ENCODE data around the gene RBMS1.

RBMS1 gene

DNA sequence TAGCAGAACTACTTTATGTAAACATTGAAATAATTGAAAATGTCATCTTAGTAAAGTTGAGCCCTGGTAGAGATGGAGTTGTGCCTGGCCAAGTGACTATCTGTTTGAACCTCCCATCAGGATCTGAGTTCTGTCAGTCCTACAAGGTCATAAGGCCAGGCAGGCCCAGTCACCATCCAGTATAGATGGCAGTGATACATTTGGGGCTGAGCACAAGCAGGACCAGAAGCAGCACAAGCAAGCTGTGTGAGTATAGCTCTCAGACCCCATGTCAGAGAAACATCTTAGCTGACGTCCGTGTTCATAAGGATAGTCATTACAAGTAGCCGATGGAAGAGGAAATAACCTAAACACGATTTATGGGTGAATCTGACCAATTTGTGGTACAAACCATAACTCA is 44.5 kb upstream of the RBMS1 start:
- no peak overlapping the region for H3K4me3 ChIP-seq (ENCODE audit: low read length)
- no peaks in the 10 kb centered on the region for H4K20me1 ChIP-seq (ENCODE audit: control insufficient read depth, insufficient read depth, low read depth, low read length)
- TF ChIP-seq EZH2phosphoT487 (IDR thresholded peaks at IDR 0.05; ENCODE audit: borderline replicate concordance, low read length): no peak
- TF ChIP-seq, protein P1, sequence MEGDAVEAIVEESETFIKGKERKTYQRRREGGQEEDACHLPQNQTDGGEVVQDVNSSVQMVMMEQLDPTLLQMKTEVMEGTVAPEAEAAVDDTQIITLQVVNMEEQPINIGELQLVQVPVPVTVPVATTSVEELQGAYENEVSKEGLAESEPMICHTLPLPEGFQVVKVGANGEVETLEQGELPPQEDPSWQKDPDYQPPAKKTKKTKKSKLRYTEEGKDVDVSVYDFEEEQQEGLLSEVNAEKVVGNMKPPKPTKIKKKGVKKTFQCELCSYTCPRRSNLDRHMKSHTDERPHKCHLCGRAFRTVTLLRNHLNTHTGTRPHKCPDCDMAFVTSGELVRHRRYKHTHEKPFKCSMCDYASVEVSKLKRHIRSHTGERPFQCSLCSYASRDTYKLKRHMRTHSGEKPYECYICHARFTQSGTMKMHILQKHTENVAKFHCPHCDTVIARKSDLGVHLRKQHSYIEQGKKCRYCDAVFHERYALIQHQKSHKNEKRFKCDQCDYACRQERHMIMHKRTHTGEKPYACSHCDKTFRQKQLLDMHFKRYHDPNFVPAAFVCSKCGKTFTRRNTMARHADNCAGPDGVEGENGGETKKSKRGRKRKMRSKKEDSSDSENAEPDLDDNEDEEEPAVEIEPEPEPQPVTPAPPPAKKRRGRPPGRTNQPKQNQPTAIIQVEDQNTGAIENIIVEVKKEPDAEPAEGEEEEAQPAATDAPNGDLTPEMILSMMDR (IDR thresholded peaks at IDR 0.05; ENCODE audit: low read depth, low read length, poor library complexity, severe bottlenecking): no peak
- no peaks in the 10 kb centered on the region for H3K9me2 ChIP-seq (replicated peaks; ENCODE audit: control insufficient read depth, low read length)
- no peaks in the 10 kb centered on the region for H3K4me1 ChIP-seq (ENCODE audit: control insufficient read depth, low read length)
- no peak overlapping the region for H3K4me2 ChIP-seq (ENCODE audit: low read length)
- no peak overlapping the region for H3K27ac ChIP-seq (ENCODE audit: low read depth, low read length)
- no peaks in the 10 kb centered on the region for H3F3A ChIP-seq (ENCODE audit: control insufficient read depth, insufficient read depth)
- H3K27me3 ChIP-seq (ENCODE audit: control insufficient read depth, low read length): no peaks in the 10 kb centered on the region
- no peaks in the 10 kb centered on the region for H3K79me2 ChIP-seq (ENCODE audit: control insufficient read depth, low read length)
- H3K36me3 ChIP-seq (ENCODE audit: control insufficient read depth, low read length): no peaks in the 10 kb centered on the region
- H3K9me3 ChIP-seq (ENCODE audit: control insufficient read depth, insufficient read depth, low read length): no peaks in the 10 kb centered on the region

DNA sequence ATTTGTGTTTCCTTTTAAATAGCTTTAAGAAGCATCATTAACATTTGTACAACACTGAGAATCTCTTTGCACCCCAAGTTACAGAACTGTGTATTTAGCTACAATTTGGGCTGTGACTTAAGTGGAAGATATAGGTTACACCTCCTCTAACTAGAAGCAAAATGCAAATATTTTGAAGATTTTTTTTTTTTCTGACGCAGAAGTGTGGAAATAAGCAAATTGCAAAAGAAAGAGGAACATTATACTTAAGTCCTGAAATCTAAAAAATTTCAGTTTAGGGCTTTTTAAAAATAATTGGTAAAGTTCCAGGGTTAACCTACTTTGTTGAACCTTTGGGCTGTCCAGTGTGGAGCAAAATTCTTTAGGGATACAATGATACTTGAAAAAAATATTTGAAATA is 41.4 kb upstream of the RBMS1 start:
- H4K20me1 ChIP-seq (ENCODE audit: control insufficient read depth, insufficient read depth, low read depth, low read length): no peaks in the 10 kb centered on the region
- no peak overlapping the region for H3K4me2 ChIP-seq (ENCODE audit: low read length)
- TF ChIP-seq, protein P1 (IDR thresholded peaks at IDR 0.05; ENCODE audit: low read depth, low read length, poor library complexity, severe bottlenecking): no peak
- no peak for TF ChIP-seq EZH2phosphoT487 (IDR thresholded peaks at IDR 0.05; ENCODE audit: borderline replicate concordance, low read length)

DNA sequence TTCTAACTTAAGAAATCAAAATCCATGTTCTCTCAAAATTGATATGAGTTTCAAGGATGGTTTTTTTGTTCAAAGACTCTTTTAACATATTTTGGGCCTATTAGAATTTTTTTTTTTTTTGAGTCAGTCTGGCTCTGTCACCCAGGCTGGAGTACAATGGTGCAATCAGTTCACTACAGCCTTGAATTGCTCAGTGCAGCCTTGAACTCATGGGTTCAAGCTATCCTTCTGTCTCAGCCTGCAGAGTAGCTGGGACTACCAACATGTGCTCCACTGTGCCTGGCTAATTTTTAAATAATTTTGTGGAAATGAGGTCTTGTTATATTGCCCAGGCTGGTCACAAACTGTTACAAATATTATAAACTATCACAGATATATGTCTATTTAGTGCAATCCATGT is 40.6 kb upstream of the RBMS1 start:
- H3K4me2 ChIP-seq (ENCODE audit: low read length): no peak overlapping the region
- H3K27me3 ChIP-seq (ENCODE audit: control insufficient read depth, low read length): no peaks in the 10 kb centered on the region
- no peaks in the 10 kb centered on the region for H3K9me2 ChIP-seq (replicated peaks; ENCODE audit: control insufficient read depth, low read length)
- H3K9me3 ChIP-seq (ENCODE audit: control insufficient read depth, insufficient read depth, low read length): no peaks in the 10 kb centered on the region
- no peak for TF ChIP-seq EZH2phosphoT487 (IDR thresholded peaks at IDR 0.05; ENCODE audit: borderline replicate concordance, low read length)
- TF ChIP-seq, protein P1 (IDR thresholded peaks at IDR 0.05; ENCODE audit: low read depth, low read length, poor library complexity, severe bottlenecking): no peak
- H3K27ac ChIP-seq (ENCODE audit: low read depth, low read length): no peak overlapping the region
- H3K4me3 ChIP-seq (ENCODE audit: low read length): no peak overlapping the region
- H3K36me3 ChIP-seq (ENCODE audit: control insufficient read depth, low read length): no peaks in the 10 kb centered on the region
- no peaks in the 10 kb centered on the region for H3K79me2 ChIP-seq (ENCODE audit: control insufficient read depth, low read length)
- H3F3A ChIP-seq (ENCODE audit: control insufficient read depth, insufficient read depth): no peaks in the 10 kb centered on the region
- H4K20me1 ChIP-seq (ENCODE audit: control insufficient read depth, insufficient read depth, low read depth, low read length): no peaks in the 10 kb centered on the region
- no peaks in the 10 kb centered on the region for H3K4me1 ChIP-seq (ENCODE audit: control insufficient read depth, low read length)

More for the DNA sequence above, 41.4 kb upstream of the RBMS1 start:
- no peaks in the 10 kb centered on the region for H3K36me3 ChIP-seq (ENCODE audit: control insufficient read depth, low read length)
- no peak overlapping the region for H3K27ac ChIP-seq (ENCODE audit: low read depth, low read length)
- no peaks in the 10 kb centered on the region for H3K79me2 ChIP-seq (ENCODE audit: control insufficient read depth, low read length)
- H3K4me1 ChIP-seq (ENCODE audit: control insufficient read depth, low read length): no peaks in the 10 kb centered on the region
- H3K9me2 ChIP-seq (replicated peaks; ENCODE audit: control insufficient read depth, low read length): no peaks in the 10 kb centered on the region
- no peaks in the 10 kb centered on the region for H3F3A ChIP-seq (ENCODE audit: control insufficient read depth, insufficient read depth)
- H3K27me3 ChIP-seq (ENCODE audit: control insufficient read depth, low read length): no peaks in the 10 kb centered on the region
- H3K9me3 ChIP-seq (ENCODE audit: control insufficient read depth, insufficient read depth, low read length): no peaks in the 10 kb centered on the region
- no peak overlapping the region for H3K4me3 ChIP-seq (ENCODE audit: low read length)

DNA sequence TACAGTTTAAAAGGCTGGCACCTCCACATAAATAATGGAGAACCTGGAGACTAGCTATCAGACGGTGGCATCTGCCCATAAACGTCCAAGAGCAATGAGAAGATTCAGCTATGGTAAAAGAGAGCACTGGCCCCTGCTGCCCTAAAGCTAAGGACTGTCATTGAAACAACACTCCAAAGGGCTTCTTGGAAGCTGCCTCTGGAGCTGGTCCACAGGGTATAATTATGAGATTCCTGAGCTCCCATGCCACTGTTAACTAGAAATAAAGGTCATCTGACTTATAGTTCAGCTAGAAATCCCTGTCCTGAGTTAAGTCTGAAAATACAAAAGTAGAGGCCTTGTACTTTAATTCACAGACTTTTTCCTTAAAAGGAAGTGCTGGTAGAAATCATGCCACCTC is 39.9 kb upstream of the RBMS1 start:
- no peaks in the 10 kb centered on the region for H3K9me2 ChIP-seq (replicated peaks; ENCODE audit: control insufficient read depth, low read length)
- no peak overlapping the region for H3K4me2 ChIP-seq (ENCODE audit: low read length)
- H3K36me3 ChIP-seq (ENCODE audit: control insufficient read depth, low read length): no peaks in the 10 kb centered on the region
- H3K9me3 ChIP-seq (ENCODE audit: control insufficient read depth, insufficient read depth, low read length): no peaks in the 10 kb centered on the region
- no peak overlapping the region for H3K4me3 ChIP-seq (ENCODE audit: low read length)
- no peak for TF ChIP-seq EZH2phosphoT487 (IDR thresholded peaks at IDR 0.05; ENCODE audit: borderline replicate concordance, low read length)
- TF ChIP-seq, protein P1 (IDR thresholded peaks at IDR 0.05; ENCODE audit: low read depth, low read length, poor library complexity, severe bottlenecking): no peak
- H3K79me2 ChIP-seq (ENCODE audit: control insufficient read depth, low read length): no peaks in the 10 kb centered on the region
- H3K27me3 ChIP-seq (ENCODE audit: control insufficient read depth, low read length): no peaks in the 10 kb centered on the region
- no peak overlapping the region for H3K27ac ChIP-seq (ENCODE audit: low read depth, low read length)
- H4K20me1 ChIP-seq (ENCODE audit: control insufficient read depth, insufficient read depth, low read depth, low read length): no peaks in the 10 kb centered on the region
- no peaks in the 10 kb centered on the region for H3K4me1 ChIP-seq (ENCODE audit: control insufficient read depth, low read length)
- no peaks in the 10 kb centered on the region for H3F3A ChIP-seq (ENCODE audit: control insufficient read depth, insufficient read depth)

Measured in DOHH2 (cell line).